Endothelial cell of umbilical vein (primary cell): Measurements from ENCODE around the gene EPC2. TPM values are rescaled to one million over a fixed set of nuclear protein-coding genes. Genes with fewer than 3 reads are reported as not detected.

ENCODE experiments used
- BruUV-seq: library from RNA; stranded (reverse); fragments of 400-500 nt; replicated peaks from 2 replicates; lab custom pipeline; 2021; lab: Mats Ljungman, UMichigan
- CTCF ChIA-PET: fragments of 300-600, 350-600 bp; sonication (Branson Sonifier 250); formaldehyde crosslinking; loops from one replicate; lab custom pipeline; 2021; ENCODE audit warnings: antibody characterized with exemption, inconsistent platforms; lab: Charles Lee
- POLR2A ChIA-PET: fragments of 300-600, 350-600 bp; sonication (Branson Sonifier 250); formaldehyde crosslinking; loops from one replicate; lab custom pipeline; 2021; ENCODE audit warnings: antibody characterized with exemption, inconsistent platforms; lab: Charles Lee
- DNase-seq: peaks from one replicate; pipeline ENCODE4 v3.0.0-alpha.2; 2011; ENCODE audit warnings: low read depth, low spot score
- FAIRE-seq: peaks from 2 replicates; lab custom pipeline; 2011; peaks lifted over from hg19 to GRCh38; lab: Jason Lieb, UNC
- H2AFZ ChIP-seq: 2 replicates; pipeline ENCODE4 v1.6.0; 2012; ENCODE audit warnings: low read depth, low read length, control low read depth, inconsistent platforms
- H3K27ac ChIP-seq: 2 replicates; pipeline ENCODE4 v1.5.1; 2011; ENCODE audit warnings: low read depth, mild to moderate bottlenecking, control low read depth, low read length, moderate library complexity; ENCODE audit not compliant: insufficient read depth
- H3K27me3 ChIP-seq, 2 experiments: 2 replicates each; pipeline versions ENCODE4 v1.6.0 to v1.6.1; 2011; ENCODE audit warnings: low read length in 2 of 2, mixed read lengths in 1 of 2; ENCODE audit not compliant: control insufficient read depth in 2 of 2, insufficient read depth in 2 of 2
- H3K36me3 ChIP-seq, 2 experiments: 2 replicates in 1 of 2; 3 replicates in 1 of 2; pipeline ENCODE4 v1.5.1; 2011; ENCODE audit warnings: low read length in 2 of 2, mild to moderate bottlenecking in 1 of 2, moderate library complexity in 1 of 2; ENCODE audit not compliant: control insufficient read depth in 2 of 2, insufficient read depth in 2 of 2; ENCODE audit errors: extremely low read depth in 1 of 2
- H3K4me1 ChIP-seq: 3 replicates; pipeline ENCODE4 v1.5.1; 2011; ENCODE audit warnings: mild to moderate bottlenecking, low read length; ENCODE audit not compliant: control insufficient read depth, insufficient read depth; ENCODE audit errors: extremely low read depth
- H3K4me2 ChIP-seq: 2 replicates; pipeline ENCODE4 v1.6.1; 2011; ENCODE audit warnings: low read length, control low read depth, mixed read lengths; ENCODE audit not compliant: insufficient read depth
- H3K4me3 ChIP-seq, 3 experiments: fragments of 200-600 bp in 1 of 3; sonication (generic), shearing (Covaris generic) in 1 of 3; replicated peaks in 1 of 3; 2 replicates each; pipeline ENCODE4 v1.5.1; 2011 to 2016; ENCODE audit warnings: control low read depth in 3 of 3, low read length in 3 of 3, mild to moderate bottlenecking in 2 of 3, inconsistent platforms in 1 of 3, low read depth in 1 of 3, moderate library complexity in 1 of 3; ENCODE audit not compliant: insufficient read depth in 1 of 3
- H3K79me2 ChIP-seq: 2 replicates; pipeline ENCODE4 v1.6.0; 2012; ENCODE audit warnings: low read length, inconsistent platforms; ENCODE audit not compliant: control insufficient read depth, insufficient read depth
- H3K9ac ChIP-seq: replicated peaks from 2 replicates; pipeline ENCODE3; 2011; ENCODE audit warnings: low read length, control low read depth; ENCODE audit not compliant: insufficient read depth; ENCODE audit errors: extremely low read depth
- H3K9me1 ChIP-seq: replicated peaks from 3 replicates; pipeline ENCODE4 v1.6.0; 2011; ENCODE audit warnings: mild to moderate bottlenecking, low read length; ENCODE audit not compliant: control insufficient read depth, insufficient read depth; ENCODE audit errors: extremely low read depth
- H3K9me3 ChIP-seq: replicated peaks from 2 replicates; pipeline ENCODE4 v1.5.1; 2012; ENCODE audit warnings: low read length, inconsistent platforms; ENCODE audit not compliant: control insufficient read depth, insufficient read depth
- H4K20me1 ChIP-seq: replicated peaks from 2 replicates; pipeline ENCODE3; 2011; ENCODE audit warnings: mild to moderate bottlenecking, low read length; ENCODE audit not compliant: control insufficient read depth, insufficient read depth; ENCODE audit errors: extremely low read depth
- EZH2 ChIP-seq: IDR thresholded peaks from 2 replicates; pipeline ENCODE4 v1.6.1; 2012; ENCODE audit warnings: borderline replicate concordance, low read depth, mild to moderate bottlenecking, moderate library complexity, low read length, inconsistent platforms; ENCODE audit not compliant: severe bottlenecking
- FOS ChIP-seq: IDR thresholded peaks from 2 replicates; pipeline ENCODE4 v1.6.1; 2011; ENCODE audit warnings: mild to moderate bottlenecking, low read length, moderate library complexity, borderline replicate concordance; ENCODE audit not compliant: insufficient read depth
- GATA2 ChIP-seq: IDR thresholded peaks from 2 replicates; pipeline ENCODE4 v1.7.0; 2011; ENCODE audit warnings: low read depth, mild to moderate bottlenecking, moderate library complexity, mixed read lengths, low read length; ENCODE audit not compliant: insufficient read length, insufficient read depth
- JUN ChIP-seq: IDR thresholded peaks from 2 replicates; pipeline ENCODE4 v1.6.1; 2011; ENCODE audit warnings: borderline replicate concordance, low read depth; ENCODE audit not compliant: insufficient read length, insufficient read depth
- MYC ChIP-seq: IDR thresholded peaks from one replicate; pipeline ENCODE4 v1.6.1; 2011; ENCODE audit warnings: mild to moderate bottlenecking, low read depth, low read length
- POLR2A ChIP-seq: IDR thresholded peaks from 2 replicates; pipeline ENCODE4 v1.6.1; 2012; ENCODE audit warnings: low read depth, mild to moderate bottlenecking, control low read depth, low read length
- POLR2AphosphoS5 ChIP-seq: IDR thresholded peaks from 2 replicates; pipeline ENCODE4 v1.6.1; 2012; ENCODE audit warnings: low read depth, mild to moderate bottlenecking, control low read depth, low read length, moderate library complexity; ENCODE audit not compliant: insufficient read depth
- dilution Hi-C: fragments of 300-500 bp; cut with MboI; formaldehyde crosslinking; loops from one replicate; pipeline ENCODE4 v1.15.0; 2019; ENCODE audit warnings: low sequenced_read_pairs; ENCODE audit not compliant: extremely low pct_ligation_motif_present
- intact Hi-C: fragments of 100-400 bp; cut with micrococcal nuclease; formaldehyde crosslinking; loops from one replicate; pipeline ENCODE4 v1.10.0; 2022
- polyA plus RNA-seq, 4 experiments: library from polyadenylated mRNA; depleted of rRNA in 3 of 4; stranded (reverse) in 3 of 4; unstranded in 1 of 4; fragments of >200 nt; gene quantifications; 2 replicates each; pipeline versions ENCODE4 v1.2.1 to v1.2.3, GENCODE V29; 2011 to 2012; ENCODE audit warnings: missing spikeins in 1 of 4
- total RNA-seq: library from RNA; stranded (reverse); gene quantifications from 2 replicates; pipeline ENCODE4 v1.2.3, GENCODE V29; 2021
- TF ChIP-seq, protein P1 (sequence below): IDR thresholded peaks from 2 replicates; pipeline ENCODE4 v1.6.1; 2011; ENCODE audit not compliant: insufficient read depth, insufficient read length
- TF ChIP-seq, protein P2 (sequence below), 2 donors: IDR thresholded peaks; 1 replicate in 1 of 2; 2 replicates in 1 of 2; pipeline ENCODE4 v1.5.1; 2011; ENCODE audit warnings: low read length in 2 of 2, mild to moderate bottlenecking in 2 of 2, moderate library complexity in 2 of 2, control low read depth in 1 of 2, inconsistent platforms in 1 of 2, low read depth in 1 of 2; ENCODE audit not compliant: insufficient read depth in 1 of 2; ENCODE audit errors: extremely low read depth in 1 of 2

The EPC2 gene
- total and polyA plus RNA-seq, 2 donors (not counting 3 experiments of a cell fraction or from before 2014, with no cell fraction given), result 15.1 to 25.2 TPM

- Histone ChIP-seq H3K9me1 (no peaks in the 10 kb centered on the region), H3K27ac (no peak overlapping the region), H3K9ac (no peak overlapping the region), H3K36me3 (no peaks in the 10 kb centered on the region), H3K79me2 (no peaks in the 10 kb centered on the region), H3K9me3 (no peaks in the 10 kb centered on the region), H3K4me2 (no peak overlapping the region), H2AFZ (no peak overlapping the region), H4K20me1 (no peaks in the 10 kb centered on the region), H3K4me1 (peaks cover 2% of the 10 kb centered on the region), H3K27me3 (peaks cover 0 to 5% of the 10 kb centered on the region in 2 experiments), H3K4me3 (no peak overlapping the region)
- ChIA-PET POLR2A (interaction anchor here (0.6 kb wide), 1 partner anchor 19 kb away, joined by 5 read pairs; no protein-coding TSS in a partner anchor), CTCF (interaction anchor here (0.8 to 1.1 kb wide), 2 partner anchors 19 to 25 kb away, joined by 3 read pairs; no protein-coding TSS in a partner anchor)
- dilution Hi-C loops, result no loop called here
- BruUV-seq, result no TSS peak
- TF ChIP-seq, protein P1, sequence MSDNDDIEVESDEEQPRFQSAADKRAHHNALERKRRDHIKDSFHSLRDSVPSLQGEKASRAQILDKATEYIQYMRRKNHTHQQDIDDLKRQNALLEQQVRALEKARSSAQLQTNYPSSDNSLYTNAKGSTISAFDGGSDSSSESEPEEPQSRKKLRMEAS, result no peak
- no peak for TF ChIP-seq JUN
- no peak for TF ChIP-seq MYC
- TF ChIP-seq, protein P2, sequence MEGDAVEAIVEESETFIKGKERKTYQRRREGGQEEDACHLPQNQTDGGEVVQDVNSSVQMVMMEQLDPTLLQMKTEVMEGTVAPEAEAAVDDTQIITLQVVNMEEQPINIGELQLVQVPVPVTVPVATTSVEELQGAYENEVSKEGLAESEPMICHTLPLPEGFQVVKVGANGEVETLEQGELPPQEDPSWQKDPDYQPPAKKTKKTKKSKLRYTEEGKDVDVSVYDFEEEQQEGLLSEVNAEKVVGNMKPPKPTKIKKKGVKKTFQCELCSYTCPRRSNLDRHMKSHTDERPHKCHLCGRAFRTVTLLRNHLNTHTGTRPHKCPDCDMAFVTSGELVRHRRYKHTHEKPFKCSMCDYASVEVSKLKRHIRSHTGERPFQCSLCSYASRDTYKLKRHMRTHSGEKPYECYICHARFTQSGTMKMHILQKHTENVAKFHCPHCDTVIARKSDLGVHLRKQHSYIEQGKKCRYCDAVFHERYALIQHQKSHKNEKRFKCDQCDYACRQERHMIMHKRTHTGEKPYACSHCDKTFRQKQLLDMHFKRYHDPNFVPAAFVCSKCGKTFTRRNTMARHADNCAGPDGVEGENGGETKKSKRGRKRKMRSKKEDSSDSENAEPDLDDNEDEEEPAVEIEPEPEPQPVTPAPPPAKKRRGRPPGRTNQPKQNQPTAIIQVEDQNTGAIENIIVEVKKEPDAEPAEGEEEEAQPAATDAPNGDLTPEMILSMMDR (IDR thresholded peaks at IDR 0.05; ENCODE audit: extremely low read depth in 1 of 2, insufficient read depth in 1 of 2, low read depth in 1 of 2, low read length in 2 of 2), result no peak
- no peak for TF ChIP-seq EZH2
- no peak for TF ChIP-seq POLR2AphosphoS5
- TF ChIP-seq FOS, result no peak
- TF ChIP-seq GATA2, result no peak
- TF ChIP-seq POLR2A, result no peak
- DNase-seq, result peak; percentile 68
- intact Hi-C loops, result no loop called here
- peak; percentile 47 for FAIRE-seq
Measured at GRCh38 chr2:148614322-148615049, 30.1 kb upstream of the EPC2 start.
